GM19324 (cell line): ENCODE results near the gene MMUT.
"Not testable (repeated sequence)": the region's sequence is repeated elsewhere in the genome, so short reads cannot be mapped to it uniquely, and the experiment has no call there.

ENCODE experiments used
- ATAC-seq: cut with Tn5 transposase; IDR thresholded peaks from one replicate; pipeline ENCODE4 v1.9.1; 2021; ENCODE audit warnings: mild to moderate bottlenecking, moderate library complexity; ENCODE audit not compliant: unreplicated experiment, low FRiP score

MMUT gene

DNA sequence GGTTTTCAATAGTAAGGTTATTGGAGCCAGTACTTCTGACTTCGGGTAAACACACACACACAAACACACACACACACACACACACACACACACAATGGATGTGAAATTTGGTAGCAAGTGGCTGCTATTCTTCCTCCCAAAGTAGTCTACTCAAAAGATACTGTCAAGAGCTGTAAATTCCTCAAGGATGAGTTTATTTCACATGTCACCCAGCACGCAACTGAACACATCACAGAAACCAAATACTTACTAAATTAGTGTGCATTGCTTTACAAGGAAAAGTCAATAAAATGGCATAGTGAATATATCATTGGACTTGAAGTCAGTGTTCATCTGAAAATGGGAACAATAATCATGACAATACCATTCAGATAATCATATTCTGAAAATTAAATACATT is 32.9 kb downstream of the MMUT start:
- no peak for ATAC-seq

GRCh38 chr6:49423817-49424216 is 39.2 kb downstream of the MMUT start:
- no peak for ATAC-seq

- ATAC-seq: no peak
These were observed 46.9 kb downstream of the MMUT start for GRCh38 chr6:49416195-49416594.

DNA sequence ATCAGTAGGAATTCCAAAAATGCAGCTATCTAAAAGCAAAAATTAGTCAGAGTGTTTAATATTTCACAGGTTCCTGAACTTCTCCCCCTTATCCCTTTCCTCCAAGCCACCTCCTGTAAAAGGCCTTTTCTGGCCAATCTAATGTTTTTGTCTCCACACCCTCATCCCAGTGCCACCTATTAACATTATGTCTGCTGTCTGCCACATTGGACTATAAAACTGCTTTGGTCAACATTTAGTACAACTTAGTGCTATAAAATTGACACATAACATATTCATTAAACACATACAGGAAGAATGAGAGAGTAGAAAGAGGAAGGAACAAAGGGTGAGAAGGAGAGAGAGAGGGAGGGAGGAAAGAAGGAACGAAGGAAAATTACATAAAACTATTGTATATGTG is 47.7 kb downstream of the MMUT start:
- no peak for ATAC-seq

GRCh38 chr6:49410564-49410963 is 52.5 kb downstream of the MMUT start:
- no peak for ATAC-seq

DNA sequence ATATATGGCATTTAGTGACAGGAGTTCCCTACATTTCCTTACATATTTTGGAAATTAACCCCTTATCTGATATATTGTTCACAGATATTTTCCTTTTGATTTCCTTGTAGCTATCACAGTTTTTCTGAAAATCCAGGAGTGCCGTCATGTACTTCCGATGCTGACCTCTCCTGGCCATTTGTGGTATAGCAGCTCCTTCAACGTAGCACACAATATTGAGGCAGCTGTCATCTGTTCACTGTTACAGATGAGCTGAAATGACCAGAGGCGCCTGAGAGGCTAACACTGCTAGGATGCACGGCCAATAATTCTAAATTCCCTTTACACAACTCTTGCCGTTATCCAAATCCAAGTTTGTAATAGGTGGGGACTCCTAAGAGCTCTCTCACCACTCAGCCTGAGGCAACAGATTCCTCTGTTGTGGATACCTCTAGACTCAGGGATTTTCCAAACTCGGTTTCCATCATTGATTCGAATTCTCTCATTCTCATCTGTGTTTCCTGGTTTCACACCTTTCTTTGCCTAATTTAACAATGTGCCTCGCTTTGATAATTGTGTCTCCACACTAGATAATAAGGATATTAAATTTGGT is 53.0 kb downstream of the MMUT start:
- ATAC-seq: peak; percentile 88

GRCh38 chr6:49406250-49406970 is 56.6 kb downstream of the MMUT start:
- ATAC-seq: no peak

GRCh38 chr6:49401063-49401462 is 62.0 kb downstream of the MMUT start:
- ATAC-seq: no peak

- ATAC-seq: not testable (repeated sequence)
These were observed 76.2 kb downstream of the MMUT start for GRCh38 chr6:49386667-49387508.

GRCh38 chr6:49384904-49385303 is 78.1 kb downstream of the MMUT start:
- no peak for ATAC-seq
